Ishikawa (cell line): ENCODE measurements around the gene DGKA.

ENCODE experiments used
- RAD21 ChIP-seq: IDR thresholded peaks from 2 replicates; pipeline ENCODE4 v1.6.1; 2012; ENCODE audit warnings: low read depth
- TAF1 ChIP-seq: IDR thresholded peaks from 2 replicates; pipeline ENCODE4 v1.6.1; 2012; ENCODE audit warnings: low read depth, mild to moderate bottlenecking
- TF ChIP-seq, protein P1 (sequence below): IDR thresholded peaks from 2 replicates; pipeline ENCODE4 v1.6.1; 2012; ENCODE audit warnings: low read depth, mild to moderate bottlenecking

DNA sequence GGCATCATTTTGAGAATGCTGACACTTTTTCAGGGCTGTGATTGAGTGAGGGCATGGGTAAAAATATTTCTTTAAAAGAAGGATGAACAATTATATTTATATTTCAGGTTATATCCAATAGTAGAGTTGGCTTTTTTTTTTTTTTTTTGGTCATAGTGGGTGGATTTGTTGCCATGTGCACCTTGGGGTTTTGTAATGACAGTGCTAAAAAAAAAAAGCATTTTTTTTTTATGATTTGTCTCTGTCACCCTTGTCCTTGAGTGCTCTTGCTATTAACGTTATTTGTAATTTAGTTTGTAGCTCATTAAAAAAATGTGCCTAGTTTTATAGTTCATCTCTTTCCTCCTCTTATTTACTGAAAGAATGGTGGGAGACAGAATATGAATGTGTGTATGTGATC lies 41.5 kb downstream of the DGKA start:
- TF ChIP-seq, protein P1, sequence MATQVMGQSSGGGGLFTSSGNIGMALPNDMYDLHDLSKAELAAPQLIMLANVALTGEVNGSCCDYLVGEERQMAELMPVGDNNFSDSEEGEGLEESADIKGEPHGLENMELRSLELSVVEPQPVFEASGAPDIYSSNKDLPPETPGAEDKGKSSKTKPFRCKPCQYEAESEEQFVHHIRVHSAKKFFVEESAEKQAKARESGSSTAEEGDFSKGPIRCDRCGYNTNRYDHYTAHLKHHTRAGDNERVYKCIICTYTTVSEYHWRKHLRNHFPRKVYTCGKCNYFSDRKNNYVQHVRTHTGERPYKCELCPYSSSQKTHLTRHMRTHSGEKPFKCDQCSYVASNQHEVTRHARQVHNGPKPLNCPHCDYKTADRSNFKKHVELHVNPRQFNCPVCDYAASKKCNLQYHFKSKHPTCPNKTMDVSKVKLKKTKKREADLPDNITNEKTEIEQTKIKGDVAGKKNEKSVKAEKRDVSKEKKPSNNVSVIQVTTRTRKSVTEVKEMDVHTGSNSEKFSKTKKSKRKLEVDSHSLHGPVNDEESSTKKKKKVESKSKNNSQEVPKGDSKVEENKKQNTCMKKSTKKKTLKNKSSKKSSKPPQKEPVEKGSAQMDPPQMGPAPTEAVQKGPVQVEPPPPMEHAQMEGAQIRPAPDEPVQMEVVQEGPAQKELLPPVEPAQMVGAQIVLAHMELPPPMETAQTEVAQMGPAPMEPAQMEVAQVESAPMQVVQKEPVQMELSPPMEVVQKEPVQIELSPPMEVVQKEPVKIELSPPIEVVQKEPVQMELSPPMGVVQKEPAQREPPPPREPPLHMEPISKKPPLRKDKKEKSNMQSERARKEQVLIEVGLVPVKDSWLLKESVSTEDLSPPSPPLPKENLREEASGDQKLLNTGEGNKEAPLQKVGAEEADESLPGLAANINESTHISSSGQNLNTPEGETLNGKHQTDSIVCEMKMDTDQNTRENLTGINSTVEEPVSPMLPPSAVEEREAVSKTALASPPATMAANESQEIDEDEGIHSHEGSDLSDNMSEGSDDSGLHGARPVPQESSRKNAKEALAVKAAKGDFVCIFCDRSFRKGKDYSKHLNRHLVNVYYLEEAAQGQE, result no peak
- TF ChIP-seq RAD21 (no peak), TAF1 (no peak)
